Trophoblast cell (in vitro differentiated cells and primary cell): ENCODE measurements around the gene EFCAB11.

Experiments
- DNase-seq, 2 donors: peaks; one replicate each; pipeline ENCODE4 v3.0.0-alpha.2; 2016
- H2AFZ ChIP-seq: 2 replicates; pipeline ENCODE4 v1.6.1; 2013; ENCODE audit warnings: low read length, moderate library complexity, mild to moderate bottlenecking; ENCODE audit not compliant: insufficient read depth, poor library complexity
- H2AK5ac ChIP-seq: 2 replicates; pipeline ENCODE4 v1.6.1; 2013; ENCODE audit warnings: mild to moderate bottlenecking, low read length
- H2BK120ac ChIP-seq: 2 replicates; pipeline ENCODE4 v1.6.1; 2013; ENCODE audit warnings: low read length, mild to moderate bottlenecking, moderate library complexity; ENCODE audit not compliant: insufficient read depth, poor library complexity
- H2BK12ac ChIP-seq: 2 replicates; pipeline ENCODE4 v1.6.1; 2013; ENCODE audit warnings: mild to moderate bottlenecking, low read length, moderate library complexity
- H2BK5ac ChIP-seq: 2 replicates; pipeline ENCODE4 v1.6.1; 2013; ENCODE audit warnings: low read length, low read depth, moderate library complexity, mild to moderate bottlenecking; ENCODE audit not compliant: poor library complexity
- H3K14ac ChIP-seq: 2 replicates; pipeline ENCODE4 v1.6.1; 2013; ENCODE audit warnings: mild to moderate bottlenecking, low read length
- H3K18ac ChIP-seq: 2 replicates; pipeline ENCODE4 v1.6.1; 2013; ENCODE audit warnings: mild to moderate bottlenecking, low read length
- H3K23ac ChIP-seq: 2 replicates; pipeline ENCODE4 v1.6.1; 2013; ENCODE audit warnings: low read length
- H3K27ac ChIP-seq: 2 replicates; pipeline ENCODE4 v1.5.1; 2013; ENCODE audit warnings: low read depth, mild to moderate bottlenecking, inconsistent platforms, low read length, moderate library complexity
- H3K27me3 ChIP-seq: 2 replicates; pipeline ENCODE4 v1.6.1; 2013; ENCODE audit warnings: inconsistent platforms, mild to moderate bottlenecking, low read length, moderate library complexity; ENCODE audit not compliant: insufficient read depth
- H3K36me3 ChIP-seq, 2 experiments: 1 replicate in 1 of 2; 2 replicates in 1 of 2; pipeline ENCODE4 v1.6.1; 2013; ENCODE audit warnings: low read length in 2 of 2, mild to moderate bottlenecking in 2 of 2, moderate library complexity in 1 of 2; ENCODE audit not compliant: insufficient read depth in 2 of 2, control insufficient read depth in 1 of 2
- H3K4ac ChIP-seq: 2 replicates; pipeline ENCODE4 v1.6.1; 2013; ENCODE audit warnings: low read depth, mild to moderate bottlenecking, low read length, moderate library complexity
- H3K4me1 ChIP-seq, 2 experiments: 1 replicate in 1 of 2; 2 replicates in 1 of 2; pipeline ENCODE4 v1.6.1; 2013; ENCODE audit warnings: low read length in 2 of 2, mild to moderate bottlenecking in 2 of 2, moderate library complexity in 1 of 2; ENCODE audit not compliant: insufficient read depth in 2 of 2, control insufficient read depth in 1 of 2
- H3K4me2 ChIP-seq: 2 replicates; pipeline ENCODE4 v1.6.1; 2013; ENCODE audit warnings: inconsistent platforms, mild to moderate bottlenecking, low read length, moderate library complexity
- H3K4me3 ChIP-seq: 2 replicates; pipeline ENCODE4 v1.5.1; 2013; ENCODE audit warnings: mild to moderate bottlenecking, low read depth, low read length, inconsistent platforms
- H3K79me1 ChIP-seq: one replicate; pipeline ENCODE4 v1.6.1; 2013; ENCODE audit warnings: low read length
- H3K79me2 ChIP-seq: 2 replicates; pipeline ENCODE4 v1.6.1; 2013; ENCODE audit warnings: low read length, mild to moderate bottlenecking; ENCODE audit not compliant: control insufficient read depth, insufficient read depth, poor library complexity
- H3K9ac ChIP-seq: 2 replicates; pipeline ENCODE4 v1.6.1; 2013; ENCODE audit warnings: mild to moderate bottlenecking, low read length
- H3K9me3 ChIP-seq: 2 replicates; pipeline ENCODE4 v1.6.1; 2013; ENCODE audit warnings: low read depth, mild to moderate bottlenecking, control low read depth, inconsistent platforms, low read length; ENCODE audit not compliant: insufficient read depth
- H4K12ac ChIP-seq: 2 replicates; pipeline ENCODE4 v1.6.1; 2013; ENCODE audit warnings: low read depth, mild to moderate bottlenecking, low read length, moderate library complexity
- H4K8ac ChIP-seq: 2 replicates; pipeline ENCODE4 v1.6.1; 2013; ENCODE audit warnings: low read depth, mild to moderate bottlenecking, low read length, moderate library complexity
- H4K91ac ChIP-seq: one replicate; pipeline ENCODE4 v1.6.1; 2013; ENCODE audit warnings: low read depth, mild to moderate bottlenecking, low read length, moderate library complexity
- WGBS: extraction: QIAGEN DNeasy Blood & Tissue Kit; methylation state at CpG from one replicate; pipeline ENCODE4 v1.1.7; 2013; ENCODE audit warnings: missing lambda C conversion rate; ENCODE audit not compliant: insufficient read length, insufficient coverage; ENCODE audit errors: extremely low coverage; 5-methylcytosine and 5-hydroxymethylcytosine counted together

EFCAB11 gene

DNA sequence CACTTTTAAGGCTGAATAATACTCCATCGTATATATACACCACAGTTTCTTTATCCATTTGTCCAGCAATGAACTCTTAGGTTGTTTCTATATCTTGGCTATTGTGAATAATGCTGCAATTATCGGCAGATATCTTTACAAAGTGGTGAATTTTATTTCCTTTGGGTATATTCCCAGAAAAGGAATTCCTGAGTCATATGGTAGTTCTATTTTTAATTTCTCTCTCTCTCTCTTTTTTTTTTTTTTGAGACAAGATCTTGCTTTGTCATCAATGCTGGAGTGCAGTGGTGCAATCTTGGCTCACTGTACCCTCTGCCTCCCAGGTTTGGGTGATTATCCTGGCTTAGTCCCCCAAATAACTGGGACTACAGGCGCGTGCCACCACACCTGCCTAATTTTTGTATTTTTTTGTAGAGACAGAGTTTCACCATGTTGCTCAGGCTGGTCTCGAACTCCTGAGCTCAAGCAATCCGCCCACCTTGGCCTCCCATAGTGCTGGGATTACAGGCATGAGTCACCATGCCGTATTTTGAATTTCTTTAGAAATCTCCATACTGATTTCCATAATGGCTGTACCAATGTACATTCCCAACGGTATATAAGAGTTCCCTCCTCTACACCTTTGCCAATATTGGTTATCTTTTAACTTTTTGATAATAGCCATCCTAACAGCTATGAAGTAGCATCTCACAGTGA, 98.4 kb downstream of the EFCAB11 start:
- no peaks in the 10 kb centered on the region for H3K79me1 ChIP-seq
- no peak overlapping the region for H3K4me2 ChIP-seq
- H3K4ac ChIP-seq, result no peak overlapping the region
- H3K27me3 ChIP-seq, result no peaks in the 10 kb centered on the region
- no peak overlapping the region for H3K23ac ChIP-seq
- H3K18ac ChIP-seq, result no peak overlapping the region
- no peaks in the 10 kb centered on the region for H3K36me3 ChIP-seq
- no peak overlapping the region for H2BK12ac ChIP-seq
- H3K4me1 ChIP-seq, result no peaks in the 10 kb centered on the region
- no CpG with 5 or more reads among the region's 8 CpGs for WGBS
- H2BK5ac ChIP-seq, result no peak overlapping the region
- no peak overlapping the region for H3K9ac ChIP-seq
- H3K27ac ChIP-seq, result no peak overlapping the region
- H3K79me2 ChIP-seq, result no peaks in the 10 kb centered on the region
- H3K14ac ChIP-seq, result no peak overlapping the region
- no peak overlapping the region for H2AK5ac ChIP-seq
- no peak overlapping the region for H4K8ac ChIP-seq
- H2BK120ac ChIP-seq, result no peak overlapping the region
- H2AFZ ChIP-seq, result no peak overlapping the region
- H3K9me3 ChIP-seq, result no peaks in the 10 kb centered on the region
- no peak for DNase-seq
- no peak overlapping the region for H3K4me3 ChIP-seq
- no peak overlapping the region for H4K91ac ChIP-seq
- H4K12ac ChIP-seq, result no peak overlapping the region

DNA sequence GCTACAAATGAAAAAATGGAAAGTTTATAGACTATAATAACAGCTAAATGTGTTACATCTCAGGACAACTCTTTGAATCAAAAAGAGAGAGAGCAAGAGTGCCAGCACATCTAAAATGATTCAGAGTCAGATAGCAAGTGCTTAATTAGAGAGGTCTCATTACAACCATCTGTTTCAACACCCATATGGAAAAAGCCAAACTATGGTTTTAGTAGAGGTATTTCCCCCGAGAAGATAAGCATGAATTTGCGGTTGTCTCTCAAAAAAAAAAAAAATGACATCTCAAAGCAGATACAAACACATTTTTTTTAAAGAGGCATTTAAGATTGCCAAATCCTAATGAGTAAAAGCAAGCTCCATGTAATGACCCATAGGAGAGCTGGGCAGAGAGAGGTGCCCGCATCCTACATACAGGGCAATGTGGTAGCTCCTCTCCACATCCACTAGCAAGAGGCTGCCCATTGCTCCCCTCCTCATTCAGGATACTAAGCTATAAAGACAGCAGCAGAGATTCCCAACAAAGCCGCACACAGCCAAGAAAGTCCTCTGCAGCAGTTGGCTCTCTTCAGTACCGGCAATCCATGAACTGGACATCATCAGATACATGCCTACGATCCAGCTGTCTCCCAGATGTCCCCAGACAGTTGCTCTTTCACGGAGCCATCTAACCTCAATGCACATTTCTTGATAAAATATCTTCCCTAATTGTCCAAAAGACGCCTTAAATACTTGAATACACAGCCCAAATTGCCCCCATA, 100.4 kb downstream of the EFCAB11 start:
- WGBS, result no CpG with 5 or more reads among the region's 8 CpGs
- DNase-seq, result peak; percentile 48 to 74

DNA sequence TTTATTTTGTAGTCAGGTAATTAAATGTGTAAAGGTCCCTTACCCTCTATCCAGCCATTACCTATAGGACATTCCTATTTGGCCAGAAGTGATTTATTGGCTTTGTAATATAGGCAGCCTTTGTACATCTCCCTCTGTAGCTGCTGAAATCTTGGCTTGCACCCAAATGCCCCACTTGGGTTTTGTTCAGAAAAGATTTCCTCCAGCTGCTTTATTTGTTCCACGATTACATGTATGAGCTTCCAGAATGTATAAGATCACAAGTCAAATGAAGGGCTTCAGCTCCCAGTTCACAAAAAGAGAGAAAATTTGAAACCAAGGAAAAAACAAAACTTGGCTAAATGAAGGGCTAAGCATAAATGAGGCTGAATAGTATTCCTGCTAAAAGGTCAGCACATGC, 103.4 kb downstream of the EFCAB11 start:
- Histone ChIP-seq H3K4me1 (no peaks in the 10 kb centered on the region), H3K79me2 (no peaks in the 10 kb centered on the region), H3K27me3 (no peaks in the 10 kb centered on the region), H2BK120ac (no peak overlapping the region), H3K9me3 (no peaks in the 10 kb centered on the region), H2AFZ (no peak overlapping the region), H2AK5ac (no peak overlapping the region), H2BK5ac (no peak overlapping the region), H3K4ac (no peak overlapping the region), H4K91ac (no peak overlapping the region), H3K27ac (no peak overlapping the region), H3K9ac (no peak overlapping the region), H3K79me1 (no peaks in the 10 kb centered on the region), H3K14ac (no peak overlapping the region), H3K23ac (no peak overlapping the region), H2BK12ac (no peak overlapping the region), H3K36me3 (no peaks in the 10 kb centered on the region), H4K12ac (no peak overlapping the region), H4K8ac (no peak overlapping the region), H3K18ac (no peak overlapping the region), H3K4me3 (no peak overlapping the region), H3K4me2 (no peak overlapping the region)
- no peak for DNase-seq
- WGBS, result no CpG with 5 or more reads among the region's 1 CpG

More for the DNA sequence above, 100.4 kb downstream of the EFCAB11 start:
- Histone ChIP-seq H3K9ac (no peak overlapping the region), H2BK12ac (no peak overlapping the region), H3K4me3 (no peak overlapping the region), H3K14ac (no peak overlapping the region), H3K18ac (no peak overlapping the region), H3K9me3 (no peaks in the 10 kb centered on the region), H4K12ac (no peak overlapping the region), H2AK5ac (no peak overlapping the region), H2BK120ac (no peak overlapping the region), H3K4me2 (no peak overlapping the region), H3K27ac (no peak overlapping the region), H3K79me1 (no peaks in the 10 kb centered on the region), H3K79me2 (no peaks in the 10 kb centered on the region), H3K36me3 (no peaks in the 10 kb centered on the region), H3K27me3 (no peaks in the 10 kb centered on the region), H3K4me1 (no peaks in the 10 kb centered on the region), H3K23ac (no peak overlapping the region), H2AFZ (no peak overlapping the region), H4K91ac (no peak overlapping the region), H2BK5ac (no peak overlapping the region), H4K8ac (no peak overlapping the region), H3K4ac (no peak overlapping the region)

DNA sequence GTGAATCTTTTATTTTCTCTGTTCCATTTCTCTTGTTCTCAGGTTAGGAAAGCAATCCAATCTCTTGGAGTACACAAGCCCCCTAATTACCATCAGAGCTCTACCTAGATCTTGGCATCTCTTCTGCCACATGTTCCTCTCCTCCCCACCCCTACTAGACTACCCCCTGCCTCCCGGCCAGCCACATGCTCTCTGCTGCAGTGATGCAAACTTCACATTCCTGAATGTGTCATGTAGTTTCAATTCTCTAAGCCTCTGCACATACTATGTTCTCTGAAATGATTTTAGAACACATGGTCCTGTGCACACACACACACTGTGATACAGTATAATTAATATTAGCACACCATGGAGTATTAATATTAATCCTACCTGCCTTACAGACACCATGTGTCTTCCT, 104.6 kb downstream of the EFCAB11 start:
- no peak overlapping the region for H3K4me2 ChIP-seq
- H3K27me3 ChIP-seq, result no peaks in the 10 kb centered on the region
- H3K4ac ChIP-seq, result no peak overlapping the region
- no peak overlapping the region for H2AFZ ChIP-seq
- H2BK12ac ChIP-seq, result no peak overlapping the region
- H2BK5ac ChIP-seq, result no peak overlapping the region
- no peaks in the 10 kb centered on the region for H3K36me3 ChIP-seq
- H3K79me1 ChIP-seq, result no peaks in the 10 kb centered on the region
- no peak overlapping the region for H3K14ac ChIP-seq
- no peak overlapping the region for H2AK5ac ChIP-seq
- no peak overlapping the region for H3K4me3 ChIP-seq
- no peak overlapping the region for H4K91ac ChIP-seq
- no peak overlapping the region for H4K12ac ChIP-seq
- H3K23ac ChIP-seq, result no peak overlapping the region
- H3K18ac ChIP-seq, result no peak overlapping the region
- H2BK120ac ChIP-seq, result no peak overlapping the region
- DNase-seq, result peak; percentile 28 to 66
- no peaks in the 10 kb centered on the region for H3K9me3 ChIP-seq
- no peak overlapping the region for H4K8ac ChIP-seq
- H3K27ac ChIP-seq, result no peak overlapping the region
- WGBS, result no CpG with 5 or more reads among the region's 1 CpG
- H3K4me1 ChIP-seq, result peaks cover 0 to 3% of the 10 kb centered on the region in 2 experiments
- no peaks in the 10 kb centered on the region for H3K79me2 ChIP-seq
- H3K9ac ChIP-seq, result no peak overlapping the region
